Upper lobe of left lung (tissue), 4 donors: ENCODE data around the gene PLEKHA5.

Experiments
- CTCF ChIP-seq, 6 experiments: fragments of 450-650 bp in 4 of 6; fragments of 200-600 bp in 2 of 6; sonication (generic) in 2 of 6; IDR thresholded peaks; one replicate each; pipeline ENCODE4 v1.5.1; 2016 to 2019; ENCODE audit warnings: antibody characterized with exemption in 6 of 6
- POLR2A ChIP-seq, 4 donors: fragments of 450-650 bp; IDR thresholded peaks; one replicate each; pipeline ENCODE4 v1.5.1; 2016 to 2017; ENCODE audit warnings: antibody characterized with exemption in 4 of 4, mild to moderate bottlenecking in 2 of 4
- POLR2AphosphoS5 ChIP-seq, 2 donors: sonication (generic); formaldehyde crosslinking; IDR thresholded peaks; one replicate each; pipeline ENCODE4 v1.5.1; 2017; ENCODE audit warnings: antibody characterized with exemption in 2 of 2

- no peak for TF ChIP-seq POLR2A (IDR thresholded peaks at IDR 0.05)
- no peak for TF ChIP-seq CTCF (IDR thresholded peaks at IDR 0.05)
- no peak for TF ChIP-seq POLR2AphosphoS5 (IDR thresholded peaks at IDR 0.05)
Measured at GRCh38 chr12:19239616-19240234, 110.2 kb downstream of the PLEKHA5 start.
